Activated CD8-positive, alpha-beta memory T cell treated with anti-CD3 and anti-CD28 coated beads, Interleukin-2, amount 50 U/mL, for 24 hours (primary cell): ENCODE results near the gene BCAT1.
"Not testable (repeated sequence)": the region's sequence is repeated elsewhere in the genome, so short reads cannot be mapped to it uniquely, and the experiment has no call there.

ENCODE experiments used
- DNase-seq: peaks from one replicate; pipeline ENCODE4 v3.0.0-alpha.2; 2020; ENCODE audit errors: extremely low read depth

BCAT1 gene

GRCh38 chr12:24815114-24815423, 133.8 kb downstream of the BCAT1 start:
- no peak for DNase-seq

- DNase-seq, result no peak
Observed at GRCh38 chr12:24814379-24815113, 134.4 kb downstream of the BCAT1 start.

GRCh38 chr12:24810378-24810777, 138.5 kb downstream of the BCAT1 start:
- no peak for DNase-seq

GRCh38 chr12:24809306-24809705, 139.6 kb downstream of the BCAT1 start:
- not testable (repeated sequence) for DNase-seq

GRCh38 chr12:24808651-24809050, 140.2 kb downstream of the BCAT1 start:
- no peak for DNase-seq

- no peak for DNase-seq
Observed at GRCh38 chr12:24806386-24806785, 142.5 kb downstream of the BCAT1 start.

- no peak for DNase-seq
Observed at GRCh38 chr12:24803430-24804245, 145.3 kb downstream of the BCAT1 start.

- DNase-seq, result no peak
Observed at GRCh38 chr12:24798335-24798734, 150.6 kb downstream of the BCAT1 start.

- DNase-seq, result no peak
Observed at GRCh38 chr12:24797901-24798300, 151.0 kb downstream of the BCAT1 start.

GRCh38 chr12:24796876-24797275, 152.0 kb downstream of the BCAT1 start:
- no peak for DNase-seq

- DNase-seq, result no peak
Observed at GRCh38 chr12:24795699-24796347, 153.1 kb downstream of the BCAT1 start.

- no peak for DNase-seq
Observed at GRCh38 chr12:24791622-24792021, 157.3 kb downstream of the BCAT1 start.

- no peak for DNase-seq
Observed at GRCh38 chr12:24788886-24789285, 160.0 kb downstream of the BCAT1 start.

GRCh38 chr12:24780697-24781368, 168.1 kb downstream of the BCAT1 start:
- no peak for DNase-seq

- no peak for DNase-seq
Observed at GRCh38 chr12:24778486-24779304, 170.2 kb downstream of the BCAT1 start.

GRCh38 chr12:24777359-24777758, 171.5 kb downstream of the BCAT1 start:
- no peak for DNase-seq

- DNase-seq, result no peak
Observed at GRCh38 chr12:24776861-24777260, 172.0 kb downstream of the BCAT1 start.

GRCh38 chr12:24775073-24775472, 173.8 kb downstream of the BCAT1 start:
- DNase-seq, result no peak

GRCh38 chr12:24773996-24774395, 174.9 kb downstream of the BCAT1 start:
- DNase-seq, result no peak

- DNase-seq, result no peak
Observed at GRCh38 chr12:24772813-24773212, 176.1 kb downstream of the BCAT1 start.

GRCh38 chr12:24770821-24771220, 178.1 kb downstream of the BCAT1 start:
- DNase-seq, result no peak
